H9 (cell line): ENCODE data around the gene METTL14. TPM values are rescaled to one million over a fixed set of nuclear protein-coding genes. Genes with fewer than 3 reads are reported as not detected.

Experiments used
- DNase-seq: peaks from one replicate; pipeline ENCODE4 v3.0.0-alpha.2; 2017
- H2AFZ ChIP-seq: one replicate; pipeline ENCODE4 v1.6.1; 2013; ENCODE audit warnings: mild to moderate bottlenecking, low read length, control low read depth, moderate library complexity
- H2AK5ac ChIP-seq: 2 replicates; pipeline ENCODE4 v1.6.1; 2013; ENCODE audit warnings: low read length, control low read depth, mixed read lengths; ENCODE audit not compliant: insufficient read length
- H2BK120ac ChIP-seq: one replicate; pipeline ENCODE4 v1.6.1; 2013; ENCODE audit warnings: low read depth, mild to moderate bottlenecking, low read length, control low read depth, inconsistent platforms; ENCODE audit not compliant: poor library complexity, severe bottlenecking
- H2BK12ac ChIP-seq: 2 replicates; pipeline ENCODE4 v1.6.1; 2013; ENCODE audit warnings: low read length, control low read depth, mixed read lengths, low read depth; ENCODE audit not compliant: insufficient read length
- H2BK15ac ChIP-seq: 2 replicates; pipeline ENCODE4 v1.6.1; 2013; ENCODE audit warnings: low read depth, low read length, control low read depth
- H2BK20ac ChIP-seq: one replicate; pipeline ENCODE4 v1.6.1; 2013; ENCODE audit warnings: low read depth, mild to moderate bottlenecking, low read length, control low read depth, inconsistent platforms; ENCODE audit not compliant: poor library complexity, severe bottlenecking
- H2BK5ac ChIP-seq: 2 replicates; pipeline ENCODE4 v1.6.1; 2013; ENCODE audit warnings: low read length, control low read depth, mixed read lengths; ENCODE audit not compliant: insufficient read length
- H3K14ac ChIP-seq: 2 replicates; pipeline ENCODE4 v1.6.1; 2013; ENCODE audit warnings: low read length, control low read depth; ENCODE audit not compliant: insufficient read depth
- H3K18ac ChIP-seq: 2 replicates; pipeline ENCODE4 v1.6.1; 2013; ENCODE audit warnings: low read depth, mild to moderate bottlenecking, mixed read lengths, low read length, control low read depth; ENCODE audit not compliant: insufficient read length
- H3K23ac ChIP-seq: 2 replicates; pipeline ENCODE4 v1.6.1; 2013; ENCODE audit warnings: low read length, control low read depth, mixed read lengths, low read depth; ENCODE audit not compliant: insufficient read length
- H3K23me2 ChIP-seq: 2 replicates; pipeline ENCODE4 v1.6.1; 2013; ENCODE audit warnings: low read depth, mild to moderate bottlenecking, mixed read lengths, low read length, control low read depth; ENCODE audit not compliant: insufficient read length, poor library complexity, severe bottlenecking
- H3K27ac ChIP-seq: 2 replicates; pipeline ENCODE4 v1.5.1; 2013; ENCODE audit warnings: low read length, control low read depth, mixed read lengths, low read depth; ENCODE audit not compliant: insufficient read length
- H3K27me3 ChIP-seq: 2 replicates; pipeline ENCODE4 v1.6.1; 2013; ENCODE audit warnings: low read length, control low read depth, inconsistent platforms; ENCODE audit not compliant: insufficient read depth
- H3K4ac ChIP-seq: 2 replicates; pipeline ENCODE4 v1.6.1; 2013; ENCODE audit warnings: low read depth, mild to moderate bottlenecking, control low read depth, inconsistent platforms, low read length, moderate library complexity
- H3K4me1 ChIP-seq: 2 replicates; pipeline ENCODE4 v1.6.1; 2013; ENCODE audit warnings: low read length, control low read depth, inconsistent platforms; ENCODE audit not compliant: insufficient read depth
- H3K4me2 ChIP-seq: 2 replicates; pipeline ENCODE4 v1.6.1; 2013; ENCODE audit warnings: low read length, control low read depth, mixed read lengths; ENCODE audit not compliant: insufficient read length, insufficient read depth
- H3K56ac ChIP-seq: 2 replicates; pipeline ENCODE4 v1.6.1; 2013; ENCODE audit warnings: low read depth, mild to moderate bottlenecking, mixed read lengths, low read length, control low read depth; ENCODE audit not compliant: insufficient read length
- H3K79me1 ChIP-seq: 2 replicates; pipeline ENCODE4 v1.6.1; 2013; ENCODE audit warnings: low read depth, mild to moderate bottlenecking, moderate library complexity, low read length, control low read depth, inconsistent platforms; ENCODE audit not compliant: insufficient read depth, poor library complexity, severe bottlenecking
- H3K79me2 ChIP-seq: 2 replicates; pipeline ENCODE4 v1.6.1; 2013; ENCODE audit warnings: low read length, control low read depth, inconsistent platforms; ENCODE audit not compliant: insufficient read depth
- H3K9ac ChIP-seq: 2 replicates; pipeline ENCODE4 v1.6.1; 2013; ENCODE audit warnings: low read length, control low read depth, mixed read lengths; ENCODE audit not compliant: insufficient read length; ENCODE audit errors: extremely low read depth
- H3K9me3 ChIP-seq: one replicate; pipeline ENCODE4 v1.6.1; 2013; ENCODE audit warnings: low read depth, low read length, inconsistent platforms; ENCODE audit not compliant: control insufficient read depth
- H3T11ph ChIP-seq: one replicate; pipeline ENCODE4 v1.6.1; 2013; ENCODE audit warnings: mild to moderate bottlenecking, low read length, control low read depth, inconsistent platforms
- H4K20me1 ChIP-seq: one replicate; pipeline ENCODE4 v1.6.1; 2013; ENCODE audit not compliant: control insufficient read depth, insufficient read length, insufficient read depth
- H4K5ac ChIP-seq: 2 replicates; pipeline ENCODE4 v1.6.1; 2013; ENCODE audit warnings: low read depth, mild to moderate bottlenecking, mixed read lengths, low read length, control low read depth; ENCODE audit not compliant: insufficient read length
- H4K8ac ChIP-seq: replicated peaks from 2 replicates; pipeline ENCODE4 v1.6.1; 2013; ENCODE audit warnings: low read length, control low read depth, mixed read lengths, low read depth; ENCODE audit not compliant: insufficient read length
- H4K91ac ChIP-seq: 2 replicates; pipeline ENCODE4 v1.6.1; 2013; ENCODE audit warnings: low read depth, mild to moderate bottlenecking, moderate library complexity, mixed read lengths, low read length, control low read depth; ENCODE audit not compliant: insufficient read length
- H3K27ac Mint-ChIP-seq, 3 experiments: 2 replicates in 2 of 3; 3 replicates in 1 of 3; pipeline ENCODE4 v1.8.0; 2020 to 2021; ENCODE audit warnings: mixed read lengths in 3 of 3, mild to moderate bottlenecking in 1 of 3, moderate library complexity in 1 of 3
- H3K27me3 Mint-ChIP-seq: 2 replicates; pipeline ENCODE4 v1.8.0; 2021; ENCODE audit warnings: low read depth, mild to moderate bottlenecking, moderate library complexity, mixed read lengths
- H3K36me3 Mint-ChIP-seq, 3 experiments: 2 replicates in 2 of 3; 3 replicates in 1 of 3; pipeline ENCODE4 v1.8.0; 2020 to 2021; ENCODE audit warnings: low read depth in 3 of 3, mixed read lengths in 3 of 3; ENCODE audit not compliant: insufficient read depth in 1 of 3
- H3K4me1 Mint-ChIP-seq, 2 experiments: 2 replicates each; pipeline ENCODE4 v1.8.0; 2020; ENCODE audit warnings: mixed read lengths in 2 of 2
- H3K4me3 Mint-ChIP-seq, 2 experiments: 2 replicates in 1 of 2; 3 replicates in 1 of 2; pipeline ENCODE4 v1.8.0; 2020 to 2021; ENCODE audit warnings: mild to moderate bottlenecking in 2 of 2, mixed read lengths in 2 of 2, moderate library complexity in 1 of 2
- H3K9me3 Mint-ChIP-seq, 2 experiments: 2 replicates in 1 of 2; 3 replicates in 1 of 2; pipeline ENCODE4 v1.8.0; 2020; ENCODE audit warnings: mild to moderate bottlenecking in 2 of 2, mixed read lengths in 2 of 2, moderate library complexity in 1 of 2
- CTCF ChIP-seq: fragments of 200-600 bp; sonication (generic); conservative IDR thresholded peaks from 3 replicates; pipeline ENCODE4 v1.8.0; 2021; ENCODE audit warnings: antibody characterized with exemption, mild to moderate bottlenecking
- total RNA-seq: library from RNA; stranded (reverse); gene quantifications from 2 replicates; pipeline ENCODE4 v1.2.1, GENCODE V29; 2021

METTL14 gene
- total RNA-seq, 1 experiment from 2014 or later = 53.3 TPM

DNA sequence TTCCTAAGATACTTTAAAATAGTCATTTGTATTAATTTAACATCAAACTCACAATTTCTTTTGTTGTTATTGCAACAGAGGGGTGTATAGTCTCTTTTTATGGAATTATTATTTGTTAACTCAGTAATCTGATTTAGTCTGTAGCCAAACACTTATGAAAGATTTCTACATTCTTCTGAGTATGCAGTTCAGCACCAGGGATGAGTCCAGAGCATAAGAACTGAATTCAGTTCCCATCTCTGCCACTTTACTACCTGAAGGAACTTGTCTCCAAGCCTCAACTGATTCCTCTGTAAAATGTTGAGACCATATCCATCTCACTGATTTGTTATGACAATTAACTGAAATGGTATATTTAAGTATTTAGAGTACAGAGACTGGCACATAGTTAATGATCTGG lies 45.5 kb downstream of the METTL14 start:
- H3K9ac ChIP-seq = no peak overlapping the region
- no peak overlapping the region for H2BK20ac ChIP-seq
- H3K56ac ChIP-seq = no peak overlapping the region
- H3K27me3 ChIP-seq = no peaks in the 10 kb centered on the region
- Mint-ChIP-seq H3K27ac (no peak overlapping the region), H3K4me1 (no peaks in the 10 kb centered on the region), H3K27me3 (no peaks in the 10 kb centered on the region), H3K4me3 (no peak overlapping the region), H3K36me3 (peaks cover 14 to 73% (median 28%) of the 10 kb centered on the region in 3 experiments; a peak in 5 of 7 replicates), H3K9me3 (no peaks in the 10 kb centered on the region)
- H3K23me2 ChIP-seq = no peaks in the 10 kb centered on the region
- no peak overlapping the region for H3K27ac ChIP-seq
- no peak overlapping the region for H2AFZ ChIP-seq
- no peak overlapping the region for H3K18ac ChIP-seq
- no peak overlapping the region for H2AK5ac ChIP-seq
- no peak overlapping the region for H2BK5ac ChIP-seq
- H3K4ac ChIP-seq = no peak overlapping the region
- no peak overlapping the region for H3K14ac ChIP-seq
- H3K79me1 ChIP-seq = no peaks in the 10 kb centered on the region
- no peak for DNase-seq
- no peak overlapping the region for H4K5ac ChIP-seq
- H4K8ac ChIP-seq = no peak overlapping the region
- H3K4me1 ChIP-seq = no peaks in the 10 kb centered on the region
- TF ChIP-seq CTCF = no peak
- H3K9me3 ChIP-seq = no peaks in the 10 kb centered on the region
- H3K79me2 ChIP-seq = no peaks in the 10 kb centered on the region
- H4K20me1 ChIP-seq = no peaks in the 10 kb centered on the region
- H3K23ac ChIP-seq = no peak overlapping the region
- no peak overlapping the region for H3K4me2 ChIP-seq
- no peak overlapping the region for H2BK12ac ChIP-seq
- H2BK15ac ChIP-seq = no peak overlapping the region
- H4K91ac ChIP-seq = no peak overlapping the region
- H3T11ph ChIP-seq = no peak overlapping the region
- no peak overlapping the region for H2BK120ac ChIP-seq
